CD4-positive, alpha-beta T cell (primary cell): ENCODE results near the gene AADACL4. TPM values are rescaled to one million over a fixed set of nuclear protein-coding genes. Genes with fewer than 3 reads are reported as not detected.

Experiments
- ATAC-seq: fragments of 200-7000 bp; cut with Tn5 transposase; one replicate; pipeline ENCODE4 v1.10.0; 2022; ENCODE audit warnings: mild to moderate bottlenecking; ENCODE audit not compliant: poor library complexity
- CTCF ChIA-PET: fragments of 350-600 bp; sonication (Branson Sonifier 250); formaldehyde crosslinking; loops from one replicate; lab custom pipeline; 2021; ENCODE audit warnings: antibody characterized with exemption, inconsistent platforms; lab: Charles Lee
- POLR2A ChIA-PET: fragments of 350-600 bp; sonication (Branson Sonifier 250); formaldehyde crosslinking; loops from one replicate; lab custom pipeline; 2021; ENCODE audit warnings: antibody characterized with exemption, inconsistent platforms; lab: Charles Lee
- DNase-seq, 14 experiments: peaks; one replicate each; pipeline ENCODE4 v3.0.0-alpha.2; 2013 to 2020; ENCODE audit warnings: mixed read lengths in 2 of 14
- H3K27ac ChIP-seq, 2 donors: one replicate each; pipeline versions ENCODE4 v1.5.1 to v1.7.0; 2013; ENCODE audit warnings: low read length in 2 of 2, low read depth in 1 of 2, mild to moderate bottlenecking in 1 of 2
- H3K27me3 ChIP-seq, 2 experiments: 1 replicate in 1 of 2; 2 replicates in 1 of 2; pipeline versions ENCODE4 v1.6.1 to v1.7.0; 2013; ENCODE audit warnings: low read length in 2 of 2, control low read depth in 1 of 2, mild to moderate bottlenecking in 1 of 2, moderate library complexity in 1 of 2; ENCODE audit not compliant: insufficient read depth in 2 of 2, control insufficient read depth in 1 of 2
- H3K36me3 ChIP-seq: one replicate; pipeline ENCODE4 v1.6.1; 2013; ENCODE audit warnings: low read length, control low read depth; ENCODE audit not compliant: insufficient read depth
- H3K4me1 ChIP-seq: one replicate; pipeline ENCODE4 v1.6.1; 2013; ENCODE audit warnings: low read length, control low read depth; ENCODE audit not compliant: insufficient read depth
- H3K4me3 ChIP-seq: one replicate; pipeline ENCODE4 v1.5.1; 2013; ENCODE audit warnings: mild to moderate bottlenecking, low read length, moderate library complexity
- H3K9me3 ChIP-seq, 2 experiments: 1 replicate in 1 of 2; 2 replicates in 1 of 2; pipeline versions ENCODE4 v1.6.1 to v1.7.0; 2013; ENCODE audit warnings: low read length in 2 of 2, mild to moderate bottlenecking in 2 of 2, control low read depth in 1 of 2, moderate library complexity in 1 of 2; ENCODE audit not compliant: control insufficient read depth in 1 of 2, insufficient read depth in 1 of 2
- H3K27ac Mint-ChIP-seq: one replicate; pipeline ENCODE4 v1.8.0; 2020; ENCODE audit warnings: mixed read lengths
- H3K27me3 Mint-ChIP-seq: one replicate; pipeline ENCODE4 v1.8.0; 2021; ENCODE audit warnings: mixed read lengths
- H3K36me3 Mint-ChIP-seq: one replicate; pipeline ENCODE4 v1.8.0; 2021; ENCODE audit warnings: low read depth, mixed read lengths
- H3K4me1 Mint-ChIP-seq: one replicate; pipeline ENCODE4 v1.8.0; 2021; ENCODE audit warnings: low read depth, mixed read lengths
- H3K4me3 Mint-ChIP-seq: one replicate; pipeline ENCODE4 v1.8.0; 2020; ENCODE audit warnings: mild to moderate bottlenecking, mixed read lengths
- H3K9me3 Mint-ChIP-seq: one replicate; pipeline ENCODE4 v1.8.0; 2020; ENCODE audit warnings: mixed read lengths
- CTCF ChIP-seq: fragments of 200-600 bp; IDR thresholded peaks from one replicate; pipeline ENCODE4 v1.8.0; 2022; ENCODE audit warnings: antibody characterized with exemption, mild to moderate bottlenecking
- intact Hi-C, 2 experiments: fragments of 100-400 bp; cut with DNase I in 1 of 2; cut with micrococcal nuclease in 1 of 2; formaldehyde crosslinking; loops; one replicate each; pipeline versions ENCODE4 v1.15.1 to v1.9.0; 2023 to 2025; cut with DNase I, micrococcal nuclease
- total RNA-seq, 174 experiments: library from RNA in 2 of 174; stranded (reverse) in 2 of 174; gene quantifications; one replicate each; pipeline ENCODE4 v1.2.3 and lab custom pipeline; 2021 to 2026

The AADACL4 gene
- total RNA-seq, 2 experiments from 2014 or later: not detected

- Mint-ChIP-seq H3K4me1 (no peaks in the 10 kb centered on the region), H3K36me3 (no peaks in the 10 kb centered on the region), H3K27me3 (peaks cover 32% of the 10 kb centered on the region), H3K27ac (no peak within 1 kb of the TSS), H3K4me3 (no peak within 1 kb of the TSS), H3K9me3 (no peaks in the 10 kb centered on the region)
- Histone ChIP-seq H3K4me1 (no peaks in the 10 kb centered on the region), H3K27ac (no peak within 1 kb of the TSS), H3K9me3 (no peaks in the 10 kb centered on the region), H3K36me3 (no peaks in the 10 kb centered on the region), H3K4me3 (no peak within 1 kb of the TSS), H3K27me3 (peaks cover 4 to 5% of the 10 kb centered on the region in 2 experiments)
- ATAC-seq: no peak
- TF ChIP-seq CTCF: no peak
- intact Hi-C loops: no loop called here
- ChIA-PET POLR2A (no interaction called here), CTCF (no interaction called here)
- no peak for DNase-seq
These were observed 72.1 kb downstream of the AADACL4 start, which contains the start of gene AADACL3 for GRCh38 chr1:12715896-12716437. TSS of gene AADACL3 (plus strand) at chr1:12716110. CDS start at chr1:12716177, 67 bp downstream.

Other genes with a start within 250 kb of the AADACL4 start
- gene DHRS3, start 25.9 kb upstream of the AADACL4 start, total RNA-seq: 100 to 1,000 TPM; 102 to 108 TPM
- gene AADACL3, start 72.0 kb downstream of the AADACL4 start, total RNA-seq: not detected
- not detected for gene CFAP107, start 102.1 kb downstream of the AADACL4 start, total RNA-seq
- not detected for gene PRAMEF12, start 129.7 kb downstream of the AADACL4 start, total RNA-seq
- not detected for gene PRAMEF1, start 147.3 kb downstream of the AADACL4 start, total RNA-seq
- gene PRAMEF11, start 187.3 kb downstream of the AADACL4 start, total RNA-seq: not detected
- not detected for gene HNRNPCL1, start 204.6 kb downstream of the AADACL4 start, total RNA-seq
- not detected for gene PRAMEF2, start 213.0 kb downstream of the AADACL4 start, total RNA-seq
- not detected for gene PRAMEF4, start 242.1 kb downstream of the AADACL4 start, total RNA-seq